Spleen (tissue), 3 donors: ENCODE measurements around the gene GALNT12.

ENCODE experiments used
- POLR2A ChIP-seq, 3 donors: fragments of 450-650 bp; IDR thresholded peaks; one replicate each; pipeline ENCODE4 v1.5.1; 2017; ENCODE audit warnings: antibody characterized with exemption in 3 of 3, mild to moderate bottlenecking in 1 of 3
- POLR2AphosphoS5 ChIP-seq, 3 donors: sonication (generic); formaldehyde crosslinking; IDR thresholded peaks; one replicate each; pipeline ENCODE4 v1.5.1; 2017; ENCODE audit warnings: antibody characterized with exemption in 3 of 3

- no peak for TF ChIP-seq POLR2AphosphoS5 (IDR thresholded peaks at IDR 0.05)
- no peak for TF ChIP-seq POLR2A (IDR thresholded peaks at IDR 0.05)
Measured at GRCh38 chr9:98838155-98838867, 30.8 kb downstream of the GALNT12 start.
